K562 treated with DMSO at 1 percent for 4 hours (cell line): ENCODE measurements around the gene PPFIBP1. TPM values are rescaled to one million over a fixed set of nuclear protein-coding genes. Genes with fewer than 3 reads are reported as not detected.

Source experiments
- total RNA-seq: library from RNA; unstranded; fragments of 300-600 nt; gene quantifications from 2 replicates; pipeline ENCODE4 v1.2.3, GENCODE V29; 2022; ENCODE audit not compliant: insufficient read depth

The PPFIBP1 gene
- 1.3 TPM in 1 of 2 replicates, not detected in the other for total RNA-seq

DNA sequence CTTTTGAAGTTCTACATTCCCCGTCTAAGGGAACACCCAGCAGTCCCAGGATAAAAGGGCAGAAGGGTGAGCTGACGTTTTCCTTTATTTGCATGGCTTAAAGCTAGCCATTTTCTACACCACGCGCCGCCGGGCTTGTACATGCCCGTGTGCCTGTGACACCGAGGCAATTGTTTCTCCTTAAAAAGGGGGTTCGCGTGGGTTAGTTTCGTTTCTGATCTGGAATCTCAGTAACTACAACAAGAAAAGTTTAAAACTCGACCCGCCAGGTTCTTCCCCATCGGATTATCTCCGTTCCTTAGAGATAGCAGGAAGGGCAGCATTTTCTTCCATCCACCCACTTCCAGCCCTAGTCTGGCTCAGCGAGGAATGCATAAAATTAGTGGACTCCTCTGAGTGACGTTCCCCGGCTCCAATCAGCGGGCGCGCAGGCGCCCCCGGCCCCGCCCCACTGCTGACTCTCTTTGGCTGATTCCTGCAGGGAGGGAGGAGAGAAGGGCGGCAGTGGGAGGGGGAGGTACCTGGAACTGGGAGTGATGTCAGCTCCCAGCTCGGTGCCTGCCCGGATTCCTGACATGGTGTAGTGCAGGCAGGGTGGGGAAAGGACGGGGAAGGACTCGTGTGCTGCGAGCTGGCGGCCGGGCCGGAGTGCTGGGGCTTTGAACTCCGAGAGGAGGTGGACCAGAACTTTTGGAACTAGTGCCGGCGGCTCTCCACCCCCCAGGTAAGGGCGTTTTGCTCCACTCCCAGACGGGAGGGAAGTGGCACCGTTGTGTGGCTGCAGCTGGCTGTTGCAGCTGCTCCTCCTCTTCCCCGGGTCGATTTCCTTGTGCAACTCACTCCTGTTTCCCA is at the start of gene PPFIBP1:
Gene PPFIBP1 (plus strand): TSS at position 565 of the 852 bp plus-strand sequence. CDS start 109,191 bp downstream, outside the sequence.

GRCh38 chr12:27696293-27696652 is 172.3 kb downstream of the PPFIBP1 start, which contains the start of gene REP15:
Gene REP15 (plus strand): TSS chr12:27696447. CDS start chr12:27696563, 116 bp downstream.

DNA sequence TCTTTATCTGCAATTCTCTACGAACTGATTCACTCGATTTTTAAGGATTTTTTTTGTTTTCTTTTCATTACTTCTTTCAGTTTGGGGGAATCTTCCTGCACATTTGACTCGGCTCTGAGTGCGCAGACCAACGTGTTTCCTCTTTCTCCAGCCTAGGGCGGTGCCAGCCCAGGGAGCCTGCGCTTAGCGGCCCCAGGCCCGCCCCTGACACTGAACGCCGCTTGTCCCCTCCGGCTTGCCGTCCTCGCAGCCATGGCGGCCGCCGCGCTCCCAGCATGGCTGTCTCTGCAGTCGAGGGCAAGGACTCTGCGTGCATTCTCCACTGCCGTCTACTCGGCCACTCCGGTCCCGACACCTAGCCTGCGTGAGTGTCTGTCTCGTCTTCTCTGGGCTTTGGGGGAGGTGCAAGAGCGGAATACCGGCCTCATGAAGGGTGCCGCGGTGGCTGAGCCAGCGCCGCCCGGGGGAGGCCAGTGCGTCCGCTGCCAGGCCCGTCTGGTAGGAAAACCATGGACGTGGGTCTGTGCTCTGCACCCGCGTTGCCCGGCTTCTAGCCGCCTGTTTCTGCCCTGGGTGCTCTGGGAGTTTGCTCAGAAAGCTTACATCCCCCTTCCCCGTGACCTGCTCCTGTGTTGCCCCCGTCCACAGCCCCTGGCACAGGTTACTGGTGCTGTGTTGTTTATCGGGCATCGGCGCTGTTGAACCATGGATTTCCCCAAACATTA is 186.7 kb downstream of the PPFIBP1 start, which contains the start of gene MRPS35:
Gene MRPS35 (plus strand): TSS at position 241 of the 725 bp plus-strand sequence. CDS start 12 bp downstream, at position 253.

Other genes with a start within 250 kb of the PPFIBP1 start
- not detected in 2 replicates for gene BMAL2, start 191.4 kb upstream of the PPFIBP1 start, total RNA-seq
- not detected in 2 replicates for gene SMCO2, start 77.5 kb upstream of the PPFIBP1 start, total RNA-seq
- not detected in 2 replicates for gene REP15, start 172.2 kb downstream of the PPFIBP1 start, total RNA-seq
- 31.5 and 36.7 TPM in 2 replicates for gene MRPS35, start 186.6 kb downstream of the PPFIBP1 start, total RNA-seq